ENCODE results near the gene MED13L. TPM values are rescaled to one million over a fixed set of nuclear protein-coding genes. Genes with fewer than 3 reads are reported as not detected.

The MED13L gene
- total and polyA plus RNA-seq, 3 donors from 2014 or later, result 56.4 to 173 (median 133) TPM

- intact Hi-C loops (cut with DNase I; ENCODE audit: low total_unique reads), result no loop called here
- H3K27me3 ChIP-seq, result no peaks in the 10 kb centered on the region
- DNase-seq, result no peak
- WGBS, 2 donors, result 85 to 88% methylated on average over 6 of the region's 6 CpGs
- H3K36me3 ChIP-seq (ENCODE audit: low read depth, missing control alignments), result no peaks in the 10 kb centered on the region
- no peaks in the 10 kb centered on the region for H3K9me3 ChIP-seq
- H3K27ac ChIP-seq, result no peak overlapping the region
- no peaks in the 10 kb centered on the region for H3K4me1 ChIP-seq
- H3K4me3 ChIP-seq, result no peak overlapping the region
- TF ChIP-seq CTCF (IDR thresholded peaks at IDR 0.05), result no peak
- no peak for TF ChIP-seq POLR2A (IDR thresholded peaks at IDR 0.05)
These were observed 319.7 kb downstream of the MED13L start for GRCh38 chr12:115957686-115958290.

GRCh38 chr12:115956659-115957058, 320.8 kb downstream of the MED13L start:
- intact Hi-C loops (cut with DNase I; ENCODE audit: low total_unique reads), result no loop called here
- no peaks in the 10 kb centered on the region for H3K27me3 ChIP-seq
- H3K4me1 ChIP-seq, result no peaks in the 10 kb centered on the region
- DNase-seq, result no peak
- TF ChIP-seq CTCF (IDR thresholded peaks at IDR 0.05) (no peak), POLR2A (IDR thresholded peaks at IDR 0.05) (no peak)
- WGBS, 2 donors, result 81 to 84% methylated on average over 4 of the region's 4 CpGs
- no peaks in the 10 kb centered on the region for H3K36me3 ChIP-seq (ENCODE audit: low read depth, missing control alignments)
- H3K4me3 ChIP-seq, result no peak overlapping the region
- H3K27ac ChIP-seq, result no peak overlapping the region
- no peaks in the 10 kb centered on the region for H3K9me3 ChIP-seq

- intact Hi-C loops (cut with DNase I; ENCODE audit: low total_unique reads), result no loop called here
- TF ChIP-seq POLR2A (IDR thresholded peaks at IDR 0.05) (no peak), CTCF (IDR thresholded peaks at IDR 0.05) (no peak)
- no peaks in the 10 kb centered on the region for H3K36me3 ChIP-seq (ENCODE audit: low read depth, missing control alignments)
- WGBS, 2 donors, result 67 to 82% methylated on average over 3 of the region's 3 CpGs
- H3K4me3 ChIP-seq, result no peak overlapping the region
- H3K27ac ChIP-seq, result no peak overlapping the region
- H3K27me3 ChIP-seq, result no peaks in the 10 kb centered on the region
- DNase-seq, result no peak
- no peaks in the 10 kb centered on the region for H3K9me3 ChIP-seq
- H3K4me1 ChIP-seq, result no peaks in the 10 kb centered on the region
These were observed 321.3 kb downstream of the MED13L start for GRCh38 chr12:115956236-115956635.

GRCh38 chr12:115953450-115953849, 324.0 kb downstream of the MED13L start:
- H3K36me3 ChIP-seq (ENCODE audit: low read depth, missing control alignments), result no peaks in the 10 kb centered on the region
- H3K4me1 ChIP-seq, result no peaks in the 10 kb centered on the region
- DNase-seq, result no peak
- intact Hi-C loops (cut with DNase I; ENCODE audit: low total_unique reads), result no loop called here
- no peak overlapping the region for H3K27ac ChIP-seq
- TF ChIP-seq CTCF (IDR thresholded peaks at IDR 0.05) (no peak), POLR2A (IDR thresholded peaks at IDR 0.05) (no peak)
- H3K9me3 ChIP-seq, result no peaks in the 10 kb centered on the region
- H3K4me3 ChIP-seq, result no peak overlapping the region
- H3K27me3 ChIP-seq, result no peaks in the 10 kb centered on the region
- WGBS, 2 donors, result 49 to 60% methylated on average over 6 of the region's 6 CpGs

- Histone ChIP-seq H3K27ac (no peak overlapping the region), H3K36me3 (ENCODE audit: low read depth, missing control alignments) (no peaks in the 10 kb centered on the region), H3K4me3 (no peak overlapping the region), H3K27me3 (no peaks in the 10 kb centered on the region), H3K4me1 (no peaks in the 10 kb centered on the region), H3K9me3 (no peaks in the 10 kb centered on the region)
- intact Hi-C loops (cut with DNase I; ENCODE audit: low total_unique reads), result no loop called here
- TF ChIP-seq POLR2A (IDR thresholded peaks at IDR 0.05) (no peak), CTCF (IDR thresholded peaks at IDR 0.05) (no peak)
- no peak for DNase-seq
- WGBS, 2 donors, result 86 to 94% methylated on average over 7 of the region's 7 CpGs
These were observed 324.5 kb downstream of the MED13L start for GRCh38 chr12:115953031-115953430.

All from testis (tissue), 3 donors.